ENCODE results near the gene DDX49. TPM values are rescaled to one million over a fixed set of nuclear protein-coding genes. Genes with fewer than 3 reads are reported as not detected.

Gene DDX49
- polyA plus RNA-seq, 1 experiment = 70.0 TPM

DNA sequence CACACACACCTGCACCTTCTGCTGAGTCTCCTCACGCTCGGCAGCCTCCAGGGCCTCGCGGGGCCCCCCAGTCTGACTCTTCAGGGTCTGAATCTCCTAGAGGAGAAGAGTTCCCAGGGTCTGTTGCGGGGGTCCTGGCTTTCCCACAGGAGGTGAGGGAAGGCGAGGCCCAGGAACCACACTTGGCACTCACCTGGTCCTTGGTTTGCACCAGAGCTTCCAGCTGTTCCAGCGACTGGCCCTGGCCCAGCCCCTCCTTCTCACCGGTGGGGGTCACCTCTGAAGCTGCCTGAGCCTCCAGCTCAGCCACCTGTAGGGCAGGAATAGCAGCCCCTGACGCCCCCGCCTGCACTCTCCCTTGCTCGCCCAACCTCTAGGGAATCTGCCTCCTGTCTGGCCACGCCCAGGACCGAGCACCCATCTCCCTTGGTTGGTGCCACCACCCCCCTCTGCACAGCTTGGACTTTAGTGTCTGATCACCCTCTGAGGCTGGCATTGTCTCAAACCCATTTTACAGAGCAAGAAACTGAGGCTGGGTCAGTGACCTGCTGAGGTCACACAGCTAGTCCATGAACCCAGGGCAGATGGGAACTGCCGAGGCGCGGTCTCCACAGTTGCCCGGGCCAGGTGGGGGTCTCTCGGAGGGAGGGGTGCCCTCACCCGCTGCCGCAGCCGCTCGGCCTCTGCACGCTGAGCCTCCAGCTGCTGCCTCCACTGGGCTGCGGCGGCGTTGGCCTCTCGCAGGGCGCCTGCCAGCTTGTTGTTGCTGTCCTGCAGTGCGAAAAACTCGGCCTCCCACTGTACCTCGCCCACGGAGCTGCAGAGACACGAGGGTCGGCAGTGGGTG lies 12.0 kb downstream of the DDX49 start:
- H3K36me3 ChIP-seq (ENCODE audit: control insufficient read depth, insufficient read depth, low read length) = peaks cover 38% of the 10 kb centered on the region
- POLR2A ChIA-PET = no interaction called here
- TF ChIP-seq, protein P1, sequence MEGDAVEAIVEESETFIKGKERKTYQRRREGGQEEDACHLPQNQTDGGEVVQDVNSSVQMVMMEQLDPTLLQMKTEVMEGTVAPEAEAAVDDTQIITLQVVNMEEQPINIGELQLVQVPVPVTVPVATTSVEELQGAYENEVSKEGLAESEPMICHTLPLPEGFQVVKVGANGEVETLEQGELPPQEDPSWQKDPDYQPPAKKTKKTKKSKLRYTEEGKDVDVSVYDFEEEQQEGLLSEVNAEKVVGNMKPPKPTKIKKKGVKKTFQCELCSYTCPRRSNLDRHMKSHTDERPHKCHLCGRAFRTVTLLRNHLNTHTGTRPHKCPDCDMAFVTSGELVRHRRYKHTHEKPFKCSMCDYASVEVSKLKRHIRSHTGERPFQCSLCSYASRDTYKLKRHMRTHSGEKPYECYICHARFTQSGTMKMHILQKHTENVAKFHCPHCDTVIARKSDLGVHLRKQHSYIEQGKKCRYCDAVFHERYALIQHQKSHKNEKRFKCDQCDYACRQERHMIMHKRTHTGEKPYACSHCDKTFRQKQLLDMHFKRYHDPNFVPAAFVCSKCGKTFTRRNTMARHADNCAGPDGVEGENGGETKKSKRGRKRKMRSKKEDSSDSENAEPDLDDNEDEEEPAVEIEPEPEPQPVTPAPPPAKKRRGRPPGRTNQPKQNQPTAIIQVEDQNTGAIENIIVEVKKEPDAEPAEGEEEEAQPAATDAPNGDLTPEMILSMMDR (IDR thresholded peaks at IDR 0.05; ENCODE audit: insufficient read depth, low read depth, low read length) = no peak
- CTCF ChIA-PET = interaction anchor here (1.2 kb wide), 1 partner anchor 55 kb away, joined by 3 read pairs; no protein-coding TSS in a partner anchor
- H3K4me3 ChIP-seq (ENCODE audit: low read depth, low read length) = no peak overlapping the region
- DNase-seq (ENCODE audit: low read depth) = no peak
- no peaks in the 10 kb centered on the region for H3K27me3 ChIP-seq (ENCODE audit: control insufficient read depth, insufficient read depth, low read length)

DNA sequence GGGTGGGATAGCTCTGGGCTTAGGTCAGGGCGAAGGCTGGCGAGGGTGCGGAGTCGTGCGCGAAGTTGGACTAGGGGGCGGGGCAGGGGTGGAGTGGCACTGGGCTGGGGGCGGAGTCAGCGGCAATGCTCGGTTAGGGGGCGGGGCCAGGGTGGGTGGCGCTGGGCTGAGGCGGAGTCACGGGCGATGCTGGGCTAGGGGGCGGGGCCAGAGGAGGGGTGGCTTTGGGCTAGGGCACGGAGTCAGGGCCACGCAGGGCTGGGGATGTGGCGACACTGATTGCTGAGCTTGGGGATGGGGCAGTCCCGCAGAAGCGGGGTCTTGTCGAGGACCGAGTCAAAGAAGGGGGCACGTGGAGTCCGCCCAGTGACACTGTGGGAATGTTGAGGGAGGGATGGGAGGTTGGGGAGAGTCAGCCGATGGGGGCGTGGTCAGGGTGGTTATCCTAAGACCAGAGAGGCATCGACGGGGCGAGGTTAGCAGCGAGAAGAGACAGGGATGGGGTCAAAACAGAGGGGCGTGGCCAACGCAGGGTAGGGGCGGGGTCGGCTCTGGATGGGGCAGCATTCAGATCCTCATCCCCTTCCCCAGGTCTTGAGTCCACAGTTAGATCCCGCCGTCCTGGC lies 12.8 kb downstream of the DDX49 start:
- ChIA-PET POLR2A (no interaction called here), CTCF (interaction anchor here (1.2 to 2.9 kb wide), 2 partner anchors 54 kb away, joined by 3 to 7 read pairs; no protein-coding TSS in a partner anchor)
- Histone ChIP-seq H3K36me3 (ENCODE audit: control insufficient read depth, insufficient read depth, low read length) (peaks cover 38% of the 10 kb centered on the region), H3K27me3 (ENCODE audit: control insufficient read depth, insufficient read depth, low read length) (no peaks in the 10 kb centered on the region), H3K4me3 (ENCODE audit: low read depth, low read length) (no peak overlapping the region)
- TF ChIP-seq, protein P1 (IDR thresholded peaks at IDR 0.05; ENCODE audit: insufficient read depth, low read depth, low read length) = no peak
- no peak for DNase-seq (ENCODE audit: low read depth)

- TF ChIP-seq, protein P1 (IDR thresholded peaks at IDR 0.05; ENCODE audit: insufficient read depth, low read depth, low read length) = no peak
- H3K27me3 ChIP-seq (ENCODE audit: control insufficient read depth, insufficient read depth, low read length) = no peaks in the 10 kb centered on the region
- no peak overlapping the region for H3K4me3 ChIP-seq (ENCODE audit: low read depth, low read length)
- no peak for DNase-seq (ENCODE audit: low read depth)
- H3K36me3 ChIP-seq (ENCODE audit: control insufficient read depth, insufficient read depth, low read length) = peaks cover 30% of the 10 kb centered on the region
- ChIA-PET CTCF (interaction anchor here (2.9 kb wide), 1 partner anchor 53 kb away, joined by 7 read pairs; no protein-coding TSS in a partner anchor), POLR2A (no interaction called here)
Measured at GRCh38 chr19:18933297-18933696, 13.8 kb downstream of the DDX49 start.

DNA sequence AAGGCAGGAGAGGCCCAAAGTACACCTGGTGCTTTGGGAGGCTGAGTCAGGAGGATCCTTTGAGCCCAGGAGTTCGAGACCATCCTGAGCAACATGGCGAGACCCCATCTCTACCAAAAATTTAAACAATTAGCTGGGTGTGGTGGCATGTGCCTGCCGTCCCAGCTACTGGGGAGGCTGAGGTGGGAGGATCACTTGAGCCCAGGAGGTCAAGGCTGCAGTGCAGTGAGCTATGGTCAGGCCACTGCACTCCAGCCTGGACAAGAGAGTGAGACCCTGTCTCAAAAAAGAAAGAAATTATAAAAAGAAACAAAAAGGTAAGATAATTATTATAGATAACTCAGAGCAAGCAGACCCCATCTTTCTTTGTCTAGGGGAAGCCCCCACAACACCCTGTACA lies 19.6 kb downstream of the DDX49 start:
- Histone ChIP-seq H3K36me3 (ENCODE audit: control insufficient read depth, insufficient read depth, low read length) (peaks cover 8% of the 10 kb centered on the region), H3K4me3 (ENCODE audit: low read depth, low read length) (peak overlapping the region; percentile 93), H3K27me3 (ENCODE audit: control insufficient read depth, insufficient read depth, low read length) (no peaks in the 10 kb centered on the region)
- no peak for DNase-seq (ENCODE audit: low read depth)
- ChIA-PET CTCF (interaction anchor here (1.0 to 1.6 kb wide), 3 partner anchors 10 to 56 kb away, joined by 3 to 11 read pairs (median 4); no protein-coding TSS in a partner anchor), POLR2A (no interaction called here)
- TF ChIP-seq, protein P1 (IDR thresholded peaks at IDR 0.05; ENCODE audit: insufficient read depth, low read depth, low read length) = no peak
